ENCODE measurements around the gene NDRG4.

The NDRG4 gene

GRCh38 chr16:58548378-58548777 is 48.4 kb downstream of the NDRG4 start:
- no peak for DNase-seq

- DNase-seq, result no peak
Measured at GRCh38 chr16:58551496-58551895, 51.6 kb downstream of the NDRG4 start.

- DNase-seq, result no peak
Measured at GRCh38 chr16:58556678-58557077, 56.7 kb downstream of the NDRG4 start.

Measured in NCI-H1436 (cell line).